ENCODE data around the gene ZDHHC22.

Gene ZDHHC22

GRCh38 chr14:77104393-77104792 is 37.2 kb downstream of the ZDHHC22 start:
- DNase-seq (ENCODE audit: low read depth in 2 of 2) = no peak

GRCh38 chr14:77103951-77104350 is 37.6 kb downstream of the ZDHHC22 start:
- no peak for DNase-seq (ENCODE audit: low read depth in 2 of 2)

GRCh38 chr14:77103475-77103874 is 38.1 kb downstream of the ZDHHC22 start:
- no peak for DNase-seq (ENCODE audit: low read depth in 2 of 2)

- no peak for DNase-seq (ENCODE audit: low read depth in 2 of 2)
Observed at GRCh38 chr14:77102154-77102553, 39.4 kb downstream of the ZDHHC22 start.

GRCh38 chr14:77100961-77101360 is 40.6 kb downstream of the ZDHHC22 start:
- DNase-seq (ENCODE audit: low read depth in 2 of 2) = no peak

GRCh38 chr14:77099425-77100167 is 42.0 kb downstream of the ZDHHC22 start:
- no peak for DNase-seq (ENCODE audit: low read depth in 2 of 2)

GRCh38 chr14:77098529-77099353 is 42.9 kb downstream of the ZDHHC22 start:
- peak; percentile 1 to 2 for DNase-seq (ENCODE audit: low read depth in 2 of 2)

GRCh38 chr14:77097700-77098528 is 43.7 kb downstream of the ZDHHC22 start, which contains the start of gene CIPC:
Gene CIPC, plus strand, starts transcription at chr14:77098258. Its CDS starts 7,451 bp downstream, at chr14:77105709.
- peak; percentile 98 to 99 for DNase-seq (ENCODE audit: low read depth in 2 of 2)

- DNase-seq (ENCODE audit: low read depth in 2 of 2) = no peak
Observed at GRCh38 chr14:77097006-77097699, 44.4 kb downstream of the ZDHHC22 start.

- DNase-seq (ENCODE audit: low read depth in 2 of 2) = peak; percentile 47 to 54
Observed at GRCh38 chr14:77094672-77095284, 46.8 kb downstream of the ZDHHC22 start.

- no peak for DNase-seq (ENCODE audit: low read depth in 2 of 2)
Observed at GRCh38 chr14:77092676-77093075, 48.9 kb downstream of the ZDHHC22 start.

GRCh38 chr14:77091518-77091917 is 50.1 kb downstream of the ZDHHC22 start:
- no peak for DNase-seq (ENCODE audit: low read depth in 2 of 2)

- DNase-seq (ENCODE audit: low read depth in 2 of 2) = no peak
Observed at GRCh38 chr14:77088645-77089044, 52.9 kb downstream of the ZDHHC22 start.

- no peak for DNase-seq (ENCODE audit: low read depth in 2 of 2)
Observed at GRCh38 chr14:77088219-77088618, 53.4 kb downstream of the ZDHHC22 start.

- no peak for DNase-seq (ENCODE audit: low read depth in 2 of 2)
Observed at GRCh38 chr14:77087631-77088030, 54.0 kb downstream of the ZDHHC22 start.

GRCh38 chr14:77086951-77087350 is 54.6 kb downstream of the ZDHHC22 start:
- DNase-seq (ENCODE audit: low read depth in 2 of 2) = no peak

- DNase-seq (ENCODE audit: low read depth in 2 of 2) = no peak
Observed at GRCh38 chr14:77086017-77086727, 55.4 kb downstream of the ZDHHC22 start.

- no peak for DNase-seq (ENCODE audit: low read depth in 2 of 2)
Observed at GRCh38 chr14:77085538-77085937, 56.1 kb downstream of the ZDHHC22 start.

- no peak for DNase-seq (ENCODE audit: low read depth in 2 of 2)
Observed at GRCh38 chr14:77084985-77085384, 56.6 kb downstream of the ZDHHC22 start.

GRCh38 chr14:77083082-77083481 is 58.5 kb downstream of the ZDHHC22 start:
- no peak for DNase-seq (ENCODE audit: low read depth in 2 of 2)
